ENCODE measurements around the gene SLC17A1.

The SLC17A1 gene

GRCh38 chr6:25747477-25747876, 84.4 kb downstream of the SLC17A1 start:
- H3K27ac ChIP-seq (ENCODE audit: low read length), result no peak overlapping the region
- no peaks in the 10 kb centered on the region for H3K27me3 ChIP-seq (ENCODE audit: control insufficient read depth, insufficient read depth, low read length)
- DNase-seq (ENCODE audit: low read depth, low spot score), result no peak
- H3K9me3 ChIP-seq (ENCODE audit: control insufficient read depth, insufficient read depth, low read length), result no peaks in the 10 kb centered on the region
- no peaks in the 10 kb centered on the region for H3K4me1 ChIP-seq (ENCODE audit: control insufficient read depth, insufficient read depth, low read length)
- no CpG with 5 or more reads among the region's 2 CpGs for whole genome bisulfite sequencing (ENCODE audit: insufficient coverage, insufficient read length)
- H3K36me3 ChIP-seq (ENCODE audit: control insufficient read depth, insufficient read depth, low read length), result no peaks in the 10 kb centered on the region
- no peak overlapping the region for H3K4me3 ChIP-seq (ENCODE audit: low read length)

DNA sequence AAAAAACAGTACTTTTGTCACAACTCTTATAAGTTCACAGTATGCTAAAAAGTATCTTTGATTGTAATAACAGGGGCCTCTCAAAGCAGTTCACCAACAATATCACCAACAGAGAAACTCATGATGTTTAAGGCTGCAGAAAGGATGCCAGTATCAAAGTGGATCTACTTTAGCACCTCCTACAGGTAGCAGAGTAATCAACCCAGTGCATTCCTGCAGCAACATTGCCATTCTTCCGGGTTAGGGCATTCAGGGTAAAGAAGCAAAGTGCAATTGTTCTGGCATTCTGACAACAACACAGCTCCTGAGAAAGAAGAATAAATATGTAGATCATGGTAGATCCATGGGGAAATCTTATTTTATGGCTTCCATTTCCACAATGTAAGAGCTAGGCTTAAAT, 84.9 kb downstream of the SLC17A1 start:
- DNase-seq (ENCODE audit: low read depth, low spot score), result no peak
- no CpG with 5 or more reads among the region's 1 CpG for WGBS (ENCODE audit: insufficient coverage, insufficient read length)

GRCh38 chr6:25745836-25746235, 86.0 kb downstream of the SLC17A1 start:
- no peak for DNase-seq (ENCODE audit: low read depth, low spot score)
- H3K27me3 ChIP-seq (ENCODE audit: control insufficient read depth, insufficient read depth, low read length), result no peaks in the 10 kb centered on the region
- H3K9me3 ChIP-seq (ENCODE audit: control insufficient read depth, insufficient read depth, low read length), result no peaks in the 10 kb centered on the region
- H3K4me1 ChIP-seq (ENCODE audit: control insufficient read depth, insufficient read depth, low read length), result no peaks in the 10 kb centered on the region
- H3K36me3 ChIP-seq (ENCODE audit: control insufficient read depth, insufficient read depth, low read length), result no peaks in the 10 kb centered on the region
- H3K4me3 ChIP-seq (ENCODE audit: low read length), result no peak overlapping the region
- WGBS (ENCODE audit: insufficient coverage, insufficient read length), result no CpG with 5 or more reads among the region's 4 CpGs
- no peak overlapping the region for H3K27ac ChIP-seq (ENCODE audit: low read length)

More for the DNA sequence above, 84.9 kb downstream of the SLC17A1 start:
- Histone ChIP-seq H3K27me3 (ENCODE audit: control insufficient read depth, insufficient read depth, low read length) (no peaks in the 10 kb centered on the region), H3K27ac (ENCODE audit: low read length) (no peak overlapping the region), H3K4me3 (ENCODE audit: low read length) (no peak overlapping the region), H3K36me3 (ENCODE audit: control insufficient read depth, insufficient read depth, low read length) (no peaks in the 10 kb centered on the region), H3K9me3 (ENCODE audit: control insufficient read depth, insufficient read depth, low read length) (no peaks in the 10 kb centered on the region), H3K4me1 (ENCODE audit: control insufficient read depth, insufficient read depth, low read length) (no peaks in the 10 kb centered on the region)

GRCh38 chr6:25743868-25744267, 88.0 kb downstream of the SLC17A1 start:
- H3K4me1 ChIP-seq (ENCODE audit: control insufficient read depth, insufficient read depth, low read length), result no peaks in the 10 kb centered on the region
- no peak overlapping the region for H3K4me3 ChIP-seq (ENCODE audit: low read length)
- no peaks in the 10 kb centered on the region for H3K27me3 ChIP-seq (ENCODE audit: control insufficient read depth, insufficient read depth, low read length)
- no peak overlapping the region for H3K27ac ChIP-seq (ENCODE audit: low read length)
- DNase-seq (ENCODE audit: low read depth, low spot score), result no peak
- H3K9me3 ChIP-seq (ENCODE audit: control insufficient read depth, insufficient read depth, low read length), result no peaks in the 10 kb centered on the region
- no peaks in the 10 kb centered on the region for H3K36me3 ChIP-seq (ENCODE audit: control insufficient read depth, insufficient read depth, low read length)

- DNase-seq (ENCODE audit: low read depth, low spot score), result no peak
- H3K4me1 ChIP-seq (ENCODE audit: control insufficient read depth, insufficient read depth, low read length), result no peaks in the 10 kb centered on the region
- H3K27ac ChIP-seq (ENCODE audit: low read length), result no peak overlapping the region
- H3K4me3 ChIP-seq (ENCODE audit: low read length), result no peak overlapping the region
- H3K9me3 ChIP-seq (ENCODE audit: control insufficient read depth, insufficient read depth, low read length), result no peaks in the 10 kb centered on the region
- H3K27me3 ChIP-seq (ENCODE audit: control insufficient read depth, insufficient read depth, low read length), result no peaks in the 10 kb centered on the region
- no peaks in the 10 kb centered on the region for H3K36me3 ChIP-seq (ENCODE audit: control insufficient read depth, insufficient read depth, low read length)
Measured at GRCh38 chr6:25735261-25735660, 96.6 kb downstream of the SLC17A1 start.
